ENCODE results near the gene CBX4.

CBX4 gene

GRCh38 chr17:79785900-79786810 lies 53.1 kb downstream of the CBX4 start:
- DNase-seq: no peak

DNA sequence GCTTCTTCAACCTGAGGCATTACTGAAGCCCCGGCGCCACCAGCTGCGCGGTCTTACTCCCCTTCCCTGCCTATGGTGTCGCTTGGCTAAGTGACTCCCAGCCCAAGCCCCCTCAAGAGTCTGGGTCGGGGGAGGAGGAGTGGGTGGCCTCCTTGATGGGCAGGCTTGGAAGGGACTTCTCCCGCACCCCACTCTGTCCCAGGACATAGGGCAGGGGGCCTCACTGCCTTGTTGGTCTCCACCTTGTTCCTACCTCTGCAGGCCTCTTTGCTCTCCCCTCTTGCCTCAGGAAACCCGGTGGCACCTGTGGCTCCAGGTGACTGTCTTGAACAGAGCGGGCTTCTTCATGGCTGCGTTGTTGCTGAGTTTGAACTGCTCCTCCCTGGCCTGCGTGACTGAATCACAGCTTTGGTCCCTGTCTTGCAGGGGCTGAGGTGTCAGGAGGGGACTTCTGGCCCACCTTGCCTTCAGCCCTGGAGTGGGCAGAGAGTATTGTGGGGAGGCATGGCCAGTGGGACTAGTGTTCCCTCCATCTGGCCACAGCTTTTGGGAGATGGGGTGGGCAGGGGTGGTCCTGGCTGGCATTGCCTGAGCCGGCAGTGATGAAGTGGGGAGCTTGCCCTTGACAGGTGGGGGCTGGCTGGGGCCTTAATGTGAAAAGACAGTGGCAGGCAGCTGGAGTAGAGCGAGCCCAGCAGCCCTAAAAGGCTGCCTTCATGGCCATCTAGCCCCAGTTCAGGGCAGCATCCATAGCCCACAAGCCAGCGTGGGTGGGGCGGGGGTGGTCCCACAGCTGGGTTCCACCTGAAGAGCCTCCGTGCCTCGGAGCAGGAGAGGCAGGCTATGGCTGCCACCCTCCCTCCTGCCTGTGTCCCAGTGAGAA lies 54.0 kb downstream of the CBX4 start:
- no peak for DNase-seq

GRCh38 chr17:79784353-79785016 lies 54.8 kb downstream of the CBX4 start:
- no peak for DNase-seq

DNA sequence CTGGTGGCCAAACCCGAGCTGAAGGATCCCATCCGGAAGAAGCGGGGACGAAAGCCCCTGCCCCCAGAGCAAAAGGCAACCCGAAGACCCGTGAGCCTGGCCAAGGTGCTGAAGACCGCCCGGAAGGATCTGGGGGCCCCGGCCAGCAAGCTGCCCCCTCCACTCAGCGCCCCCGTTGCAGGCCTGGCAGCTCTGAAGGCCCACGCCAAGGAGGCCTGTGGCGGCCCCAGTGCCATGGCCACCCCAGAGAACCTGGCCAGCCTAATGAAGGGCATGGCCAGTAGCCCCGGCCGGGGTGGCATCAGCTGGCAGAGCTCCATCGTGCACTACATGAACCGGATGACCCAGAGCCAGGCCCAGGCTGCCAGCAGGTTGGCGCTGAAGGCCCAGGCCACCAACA lies 55.3 kb downstream of the CBX4 start:
- no peak for DNase-seq

Measured in activated CD4-positive, alpha-beta T cell treated with anti-CD3 and anti-CD28 coated beads for 48 hours (primary cell).